Measurements from ENCODE around the gene MGARP.

GRCh38 chr4:139247700-139248238 is 32.3 kb downstream of the MGARP start:
- TF ChIP-seq CTCF (IDR thresholded peaks at IDR 0.05): no peak
- TF ChIP-seq EZH2 (IDR thresholded peaks at IDR 0.05): no peak
- TF ChIP-seq EZH2phosphoT487 (IDR thresholded peaks at IDR 0.05): no peak

All from neural progenitor cell (in vitro differentiated cells).